GM12891 (cell line): ENCODE results near the gene SCFD2.
"Not testable (repeated sequence)": the region's sequence is repeated elsewhere in the genome, so short reads cannot be mapped to it uniquely, and the experiment has no call there.

ENCODE experiments used
- DNase-seq: peaks from one replicate; pipeline ENCODE4 v3.0.0; 2011; ENCODE audit warnings: low spot score; ENCODE audit not compliant: insufficient read length
- FAIRE-seq: peaks from 2 replicates; lab custom pipeline; 2011; peaks lifted over from hg19 to GRCh38; lab: Jason Lieb, UNC
- PAX5 ChIP-seq: IDR thresholded peaks from 2 replicates; pipeline ENCODE4 v1.6.1; 2011; ENCODE audit warnings: low read length, moderate library complexity, mild to moderate bottlenecking; ENCODE audit not compliant: insufficient read depth, severe bottlenecking
- POLR2A ChIP-seq: IDR thresholded peaks from 2 replicates; pipeline ENCODE4 v1.6.1; 2011; ENCODE audit warnings: low read depth, low read length, control low read depth
- POLR2AphosphoS5 ChIP-seq: IDR thresholded peaks from 2 replicates; pipeline ENCODE4 v1.6.1; 2011; ENCODE audit warnings: low read depth, low read length, control low read depth
- POU2F2 ChIP-seq: IDR thresholded peaks from 2 replicates; pipeline ENCODE4 v1.6.1; 2011; ENCODE audit warnings: low read depth, mild to moderate bottlenecking, control low read depth, low read length, moderate library complexity
- SPI1 ChIP-seq: IDR thresholded peaks from 2 replicates; pipeline ENCODE4 v1.6.1; 2011; ENCODE audit warnings: low read depth, low read length, control low read depth
- TAF1 ChIP-seq: IDR thresholded peaks from 2 replicates; pipeline ENCODE4 v1.6.1; 2011; ENCODE audit warnings: low read depth, low read length, control low read depth

SCFD2 gene

GRCh38 chr4:52842792-52843191 lies 523.1 kb downstream of the SCFD2 start:
- FAIRE-seq: no peak
- TF ChIP-seq POU2F2: no peak
- no peak for TF ChIP-seq POLR2AphosphoS5
- TF ChIP-seq POLR2A: no peak
- TF ChIP-seq TAF1: no peak
- TF ChIP-seq PAX5: no peak
- DNase-seq: no peak

- DNase-seq: no peak
- no peak for TF ChIP-seq POLR2A
- TF ChIP-seq TAF1: no peak
- TF ChIP-seq PAX5: no peak
- no peak for TF ChIP-seq SPI1
- no peak for TF ChIP-seq POLR2AphosphoS5
- TF ChIP-seq POU2F2: no peak
- no peak for FAIRE-seq
These were observed 524.0 kb downstream of the SCFD2 start for GRCh38 chr4:52841682-52842456.

GRCh38 chr4:52840531-52841370 lies 525.1 kb downstream of the SCFD2 start:
- DNase-seq: no peak

GRCh38 chr4:52838729-52839586 lies 526.9 kb downstream of the SCFD2 start:
- no peak for TF ChIP-seq TAF1
- TF ChIP-seq POU2F2: no peak
- TF ChIP-seq SPI1: no peak
- TF ChIP-seq PAX5: no peak
- TF ChIP-seq POLR2AphosphoS5: no peak
- TF ChIP-seq POLR2A: no peak
- DNase-seq: no peak
- no peak for FAIRE-seq

More at GRCh38 chr4:52840531-52841370, 525.1 kb downstream of the SCFD2 start:
- TF ChIP-seq SPI1: no peak
- no peak for TF ChIP-seq TAF1
- no peak for TF ChIP-seq PAX5
- no peak for TF ChIP-seq POLR2AphosphoS5
- TF ChIP-seq POU2F2: no peak
- TF ChIP-seq POLR2A: no peak
- FAIRE-seq: no peak

GRCh38 chr4:52837716-52838558 lies 527.9 kb downstream of the SCFD2 start:
- DNase-seq: no peak
- TF ChIP-seq POLR2AphosphoS5: no peak
- FAIRE-seq: no peak

- DNase-seq (no peak), FAIRE-seq (no peak)
- no peak for TF ChIP-seq PAX5
- TF ChIP-seq POLR2AphosphoS5: no peak
- no peak for TF ChIP-seq SPI1
These were observed 529.2 kb downstream of the SCFD2 start for GRCh38 chr4:52836678-52837077.

GRCh38 chr4:52836120-52836519 lies 529.7 kb downstream of the SCFD2 start:
- no peak for DNase-seq
- FAIRE-seq: no peak
- TF ChIP-seq POU2F2 (no peak), TAF1 (no peak), POLR2AphosphoS5 (no peak), PAX5 (no peak), POLR2A (no peak), SPI1 (no peak)

GRCh38 chr4:52834641-52835456 lies 531.0 kb downstream of the SCFD2 start:
- FAIRE-seq, DNase-seq: not testable (repeated sequence)
